Measurements from ENCODE around the gene ZRSR2.

ZRSR2 gene

GRCh38 chrX:15834053-15834452, 43.8 kb downstream of the ZRSR2 start:
- no peak for TF ChIP-seq CTCF (IDR thresholded peaks at IDR 0.05)
- Histone ChIP-seq H3K4me3 (no peak overlapping the region), H3K27ac (no peak overlapping the region)
- no peak for DNase-seq (ENCODE audit: low spot score)

- Histone ChIP-seq H3K4me3 (no peak overlapping the region), H3K27ac (no peak overlapping the region)
- no peak for DNase-seq (ENCODE audit: low spot score)
- TF ChIP-seq CTCF (IDR thresholded peaks at IDR 0.05), result no peak
Measured at GRCh38 chrX:15834827-15835595, 44.7 kb downstream of the ZRSR2 start.

- no peak overlapping the region for H3K4me3 ChIP-seq
- TF ChIP-seq CTCF (IDR thresholded peaks at IDR 0.05), result no peak
- DNase-seq (ENCODE audit: low spot score), result no peak
- no peak overlapping the region for H3K27ac ChIP-seq
Measured at GRCh38 chrX:15838017-15838416, 47.7 kb downstream of the ZRSR2 start.

GRCh38 chrX:15841853-15842516, 51.7 kb downstream of the ZRSR2 start:
- Histone ChIP-seq H3K4me3 (no peak overlapping the region), H3K27ac (no peak overlapping the region)
- no peak for DNase-seq (ENCODE audit: low spot score)
- no peak for TF ChIP-seq CTCF (IDR thresholded peaks at IDR 0.05)

- H3K4me3 ChIP-seq, result no peak overlapping the region
- TF ChIP-seq CTCF (IDR thresholded peaks at IDR 0.05), result no peak
- DNase-seq (ENCODE audit: low spot score), result no peak
- no peak overlapping the region for H3K27ac ChIP-seq
Measured at GRCh38 chrX:15843960-15844359, 53.7 kb downstream of the ZRSR2 start.

- TF ChIP-seq CTCF (IDR thresholded peaks at IDR 0.05), result no peak
- no peak overlapping the region for H3K27ac ChIP-seq
- no peak overlapping the region for H3K4me3 ChIP-seq
- DNase-seq (ENCODE audit: low spot score), result no peak
Measured at GRCh38 chrX:15848576-15848975, 58.3 kb downstream of the ZRSR2 start.

GRCh38 chrX:15849555-15849954, 59.3 kb downstream of the ZRSR2 start:
- no peak for TF ChIP-seq CTCF (IDR thresholded peaks at IDR 0.05)
- no peak for DNase-seq (ENCODE audit: low spot score)
- Histone ChIP-seq H3K27ac (no peak overlapping the region), H3K4me3 (no peak overlapping the region)

Measured in coronary artery (tissue), 2 donors.